SK-N-SH (cell line): ENCODE data around the gene NTN1. TPM values are rescaled to one million over a fixed set of nuclear protein-coding genes. Genes with fewer than 3 reads are reported as not detected.

Source experiments
- CTCF ChIA-PET: fragments of 300-600, 350-600 bp; formaldehyde crosslinking; extraction: SDS; loops from one replicate; lab custom pipeline; 2021; lab: Yijun Ruan, JAX
- POLR2A ChIA-PET: fragments of 350-600 bp; sonication (Branson Sonifier 250); formaldehyde crosslinking; extraction: SDS; loops from one replicate; lab custom pipeline; 2020; ENCODE audit warnings: antibody characterized with exemption, inconsistent platforms; lab: Yijun Ruan, JAX
- DNase-seq: peaks from one replicate; pipeline ENCODE4 v3.0.0; 2012
- H2AFZ ChIP-seq: fragments of 200-600 bp; sonication (generic); 2 replicates; pipeline ENCODE4 v1.8.1; 2016; ENCODE audit warnings: antibody characterized with exemption, mild to moderate bottlenecking, low read depth
- H3F3A ChIP-seq: fragments of 200-600 bp; sonication (generic); replicated peaks from 2 replicates; pipeline ENCODE3; 2016; ENCODE audit warnings: antibody characterized with exemption, mild to moderate bottlenecking; ENCODE audit not compliant: insufficient read depth
- H3K27ac ChIP-seq, 2 experiments: fragments of 200-500 bp in 1 of 2; fragments of 200-600 bp in 1 of 2; sonication (Bioruptor generic) in 1 of 2; sonication (generic), shearing (Covaris generic) in 1 of 2; 2 replicates each; pipeline versions ENCODE4 v1.5.1 to v1.6.1; 2014 to 2016; ENCODE audit warnings: low read depth in 2 of 2, inconsistent platforms in 1 of 2, low read length in 1 of 2, mild to moderate bottlenecking in 1 of 2, mixed read lengths in 1 of 2
- H3K27me3 ChIP-seq: fragments of 200-600 bp; sonication (generic), shearing (Covaris generic); 2 replicates; pipeline ENCODE4 v1.6.1; 2016; ENCODE audit warnings: mixed run types; ENCODE audit not compliant: insufficient read depth
- H3K36me3 ChIP-seq, 2 experiments: fragments of 200-500 bp in 1 of 2; fragments of 200-600 bp in 1 of 2; sonication (Bioruptor generic) in 1 of 2; sonication (generic) in 1 of 2; replicated peaks in 1 of 2; 2 replicates each; pipeline versions ENCODE3 to v1.5.1; 2014 to 2016; ENCODE audit warnings: low read length in 1 of 2, mild to moderate bottlenecking in 1 of 2; ENCODE audit not compliant: insufficient read depth in 2 of 2, control insufficient read depth in 1 of 2
- H3K4me1 ChIP-seq, 2 experiments: fragments of 200-500 bp in 1 of 2; fragments of 200-600 bp in 1 of 2; sonication (Bioruptor generic) in 1 of 2; sonication (generic), shearing (Covaris generic) in 1 of 2; 2 replicates each; pipeline versions ENCODE4 v1.5.1 to v1.6.1; 2014 to 2016; ENCODE audit warnings: low read depth in 1 of 2, low read length in 1 of 2, mixed run types in 1 of 2; ENCODE audit not compliant: insufficient read depth in 2 of 2, control insufficient read depth in 1 of 2
- H3K4me2 ChIP-seq: fragments of 200-600 bp; sonication (generic), shearing (Covaris generic); 2 replicates; pipeline ENCODE4 v1.6.1; 2017; ENCODE audit warnings: mixed run types
- H3K4me3 ChIP-seq, 2 experiments: fragments of 200-500 bp in 1 of 2; fragments of 200-600 bp in 1 of 2; sonication (Bioruptor generic) in 1 of 2; sonication (generic), shearing (Covaris generic) in 1 of 2; 2 replicates each; pipeline versions ENCODE4 v1.5.1 to v1.8.1; 2014 to 2016; ENCODE audit warnings: low read depth in 2 of 2, inconsistent platforms in 1 of 2, low read length in 1 of 2, mild to moderate bottlenecking in 1 of 2, mixed read lengths in 1 of 2, moderate library complexity in 1 of 2
- H3K79me2 ChIP-seq: fragments of 200-600 bp; sonication (generic); 2 replicates; pipeline ENCODE4 v1.8.1; 2017; ENCODE audit warnings: mild to moderate bottlenecking; ENCODE audit not compliant: insufficient read depth
- H3K9ac ChIP-seq: fragments of 200-600 bp; sonication (generic); 2 replicates; pipeline ENCODE4 v1.6.1; 2017; ENCODE audit warnings: mixed run types
- H3K9me2 ChIP-seq: fragments of 200-600 bp; sonication (generic); 2 replicates; pipeline ENCODE4 v1.6.1; 2017; ENCODE audit warnings: mixed run types
- H3K9me3 ChIP-seq: fragments of 200-600 bp; sonication (generic); 2 replicates; pipeline ENCODE4 v1.6.1; 2017; ENCODE audit warnings: mixed run types, mild to moderate bottlenecking, moderate library complexity
- H4K20me1 ChIP-seq: fragments of 200-600 bp; sonication (generic); 2 replicates; pipeline ENCODE4 v1.6.1; 2017; ENCODE audit warnings: mild to moderate bottlenecking, mixed run types; ENCODE audit not compliant: insufficient read depth
- ELF1 ChIP-seq: IDR thresholded peaks from 2 replicates; pipeline ENCODE4 v1.4.0; 2012
- EP300 ChIP-seq, 2 experiments: IDR thresholded peaks; 2 replicates each; pipeline versions ENCODE4 v1.4.0 to v1.6.1; 2012; ENCODE audit warnings: borderline replicate concordance in 1 of 2, low read depth in 1 of 2, low read length in 1 of 2
- EZH2phosphoT487 ChIP-seq: fragments of 200-600 bp; sonication (generic); IDR thresholded peaks from 2 replicates; pipeline ENCODE4 v1.6.1; 2017; ENCODE audit warnings: low read depth, mixed run types, mild to moderate bottlenecking, antibody characterized with exemption, moderate library complexity, borderline replicate concordance
- FOSL2 ChIP-seq: IDR thresholded peaks from 2 replicates; pipeline ENCODE4 v1.4.0; 2012; ENCODE audit warnings: low read depth, mild to moderate bottlenecking, moderate library complexity, borderline replicate concordance
- FOXJ3 ChIP-seq: sonication (generic); formaldehyde crosslinking; IDR thresholded peaks from 2 replicates; pipeline ENCODE4 v1.5.1; 2020; ENCODE audit warnings: mild to moderate bottlenecking, missing genetic modification reagents
- FOXM1 ChIP-seq: IDR thresholded peaks from 2 replicates; pipeline ENCODE4 v1.4.0; 2012; ENCODE audit warnings: low read depth, mild to moderate bottlenecking
- GABPA ChIP-seq: IDR thresholded peaks from 2 replicates; pipeline ENCODE4 v1.4.0; 2012; ENCODE audit warnings: low read depth, mild to moderate bottlenecking
- MEF2A ChIP-seq: IDR thresholded peaks from 2 replicates; pipeline ENCODE4 v1.4.0; 2012; ENCODE audit warnings: low read depth, borderline replicate concordance
- RAD21 ChIP-seq: IDR thresholded peaks from 2 replicates; pipeline ENCODE4 v1.6.1; 2012; ENCODE audit warnings: mild to moderate bottlenecking, low read length
- RCOR1 ChIP-seq: fragments of 150-350 bp; IDR thresholded peaks from 2 replicates; pipeline ENCODE4 v1.6.1; 2017; ENCODE audit warnings: antibody characterized with exemption, low read length
- RFX5 ChIP-seq: IDR thresholded peaks from 2 replicates; pipeline ENCODE4 v1.6.1; 2012; ENCODE audit warnings: mild to moderate bottlenecking, improper control_type of control experiment, low read length
- RXRA ChIP-seq: IDR thresholded peaks from 2 replicates; pipeline ENCODE4 v1.4.0; 2012; ENCODE audit warnings: low read depth, mild to moderate bottlenecking, borderline replicate concordance
- TAF1 ChIP-seq: IDR thresholded peaks from 2 replicates; pipeline ENCODE4 v1.6.1; 2012; ENCODE audit warnings: low read depth, mild to moderate bottlenecking, low read length, moderate library complexity, borderline replicate concordance
- TCF12 ChIP-seq: IDR thresholded peaks from 2 replicates; pipeline ENCODE4 v1.4.0; 2012
- TEAD4 ChIP-seq: IDR thresholded peaks from 2 replicates; pipeline ENCODE4 v1.4.0; 2012; ENCODE audit warnings: mild to moderate bottlenecking, borderline replicate concordance; ENCODE audit not compliant: insufficient read depth
- whole genome bisulfite sequencing: methylation state at CpG from one replicate; pipeline ENCODE4 v1.1.6; 2017; ENCODE audit warnings: low lambda C conversion rate; 5-methylcytosine and 5-hydroxymethylcytosine counted together
- polyA plus RNA-seq, 3 experiments: library from polyadenylated mRNA; depleted of rRNA; stranded (reverse); fragments of >200 nt; gene quantifications; 2 replicates each; pipeline ENCODE4 v1.2.3, GENCODE V29; 2012
- TF ChIP-seq, protein P1 (sequence below): IDR thresholded peaks from 2 replicates; pipeline ENCODE4 v1.4.0; 2012; ENCODE audit warnings: low read depth, borderline replicate concordance
- TF ChIP-seq, protein P2 (sequence below): IDR thresholded peaks from 2 replicates; pipeline ENCODE4 v1.4.0; 2012; ENCODE audit warnings: low read depth, borderline replicate concordance
- TF ChIP-seq, protein P3 (sequence below): fragments of 150-350 bp; IDR thresholded peaks from 2 replicates; pipeline ENCODE4 v1.6.1; 2016; ENCODE audit warnings: mild to moderate bottlenecking, low read depth, low read length
- TF ChIP-seq, protein P4 (sequence below): IDR thresholded peaks from 2 replicates; pipeline ENCODE4 v1.4.0; 2012; ENCODE audit warnings: low read depth

Gene NTN1
- polyA plus RNA-seq, 1 of the 3 experiments (the other 2 are of a cell fraction) = 0.05 TPM

DNA sequence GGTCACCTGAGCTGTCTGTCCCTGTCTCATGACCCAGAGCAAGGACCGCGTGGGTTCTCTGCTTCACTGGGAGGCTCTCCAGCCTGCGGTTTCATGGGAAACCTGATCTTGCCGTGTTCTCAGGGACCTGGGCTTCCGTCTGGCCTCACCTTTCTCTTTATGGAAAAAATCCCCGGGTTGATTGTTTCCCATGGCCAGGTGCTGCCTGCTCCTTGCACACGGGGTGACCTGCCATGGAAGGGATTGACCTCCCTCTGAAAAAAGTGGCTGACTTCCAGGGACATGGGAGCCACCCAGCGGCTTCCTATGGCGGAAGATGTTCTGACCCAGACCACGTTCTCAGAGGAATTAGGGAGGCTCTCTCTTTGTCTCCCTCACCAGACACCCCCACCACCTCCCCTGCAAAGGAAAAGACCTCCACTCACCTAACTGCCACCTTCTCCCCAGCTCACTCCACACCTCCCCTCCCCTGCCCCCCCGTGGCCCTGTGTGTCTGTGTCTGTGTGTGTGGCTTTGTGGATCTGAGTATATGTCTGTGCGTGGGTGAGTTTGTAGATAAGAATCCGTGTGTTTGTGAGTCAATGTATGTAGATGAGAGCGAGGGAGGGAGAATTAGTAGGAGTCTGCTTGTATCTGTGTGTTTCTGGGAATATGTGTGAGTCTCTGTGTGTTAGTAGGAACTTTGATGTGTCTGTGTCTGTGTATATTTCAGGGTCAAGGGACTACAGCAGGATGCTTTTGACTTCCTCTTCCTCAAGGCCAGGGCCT lies 154.6 kb downstream of the NTN1 start:
- TF ChIP-seq RXRA (no peak), GABPA (no peak), ELF1 (no peak), EP300 (IDR thresholded peaks at IDR 0.05; ENCODE audit: borderline replicate concordance in 1 of 2, low read depth in 1 of 2, low read length in 1 of 2) (no peak), RFX5 (no peak), MEF2A (no peak)
- TF ChIP-seq, protein P1, sequence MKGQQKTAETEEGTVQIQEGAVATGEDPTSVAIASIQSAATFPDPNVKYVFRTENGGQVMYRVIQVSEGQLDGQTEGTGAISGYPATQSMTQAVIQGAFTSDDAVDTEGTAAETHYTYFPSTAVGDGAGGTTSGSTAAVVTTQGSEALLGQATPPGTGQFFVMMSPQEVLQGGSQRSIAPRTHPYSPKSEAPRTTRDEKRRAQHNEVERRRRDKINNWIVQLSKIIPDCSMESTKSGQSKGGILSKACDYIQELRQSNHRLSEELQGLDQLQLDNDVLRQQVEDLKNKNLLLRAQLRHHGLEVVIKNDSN = no peak
- TF ChIP-seq, protein P2, sequence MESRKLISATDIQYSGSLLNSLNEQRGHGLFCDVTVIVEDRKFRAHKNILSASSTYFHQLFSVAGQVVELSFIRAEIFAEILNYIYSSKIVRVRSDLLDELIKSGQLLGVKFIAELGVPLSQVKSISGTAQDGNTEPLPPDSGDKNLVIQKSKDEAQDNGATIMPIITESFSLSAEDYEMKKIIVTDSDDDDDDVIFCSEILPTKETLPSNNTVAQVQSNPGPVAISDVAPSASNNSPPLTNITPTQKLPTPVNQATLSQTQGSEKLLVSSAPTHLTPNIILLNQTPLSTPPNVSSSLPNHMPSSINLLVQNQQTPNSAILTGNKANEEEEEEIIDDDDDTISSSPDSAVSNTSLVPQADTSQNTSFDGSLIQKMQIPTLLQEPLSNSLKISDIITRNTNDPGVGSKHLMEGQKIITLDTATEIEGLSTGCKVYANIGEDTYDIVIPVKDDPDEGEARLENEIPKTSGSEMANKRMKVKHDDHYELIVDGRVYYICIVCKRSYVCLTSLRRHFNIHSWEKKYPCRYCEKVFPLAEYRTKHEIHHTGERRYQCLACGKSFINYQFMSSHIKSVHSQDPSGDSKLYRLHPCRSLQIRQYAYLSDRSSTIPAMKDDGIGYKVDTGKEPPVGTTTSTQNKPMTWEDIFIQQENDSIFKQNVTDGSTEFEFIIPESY = no peak
- TF ChIP-seq, protein P3, sequence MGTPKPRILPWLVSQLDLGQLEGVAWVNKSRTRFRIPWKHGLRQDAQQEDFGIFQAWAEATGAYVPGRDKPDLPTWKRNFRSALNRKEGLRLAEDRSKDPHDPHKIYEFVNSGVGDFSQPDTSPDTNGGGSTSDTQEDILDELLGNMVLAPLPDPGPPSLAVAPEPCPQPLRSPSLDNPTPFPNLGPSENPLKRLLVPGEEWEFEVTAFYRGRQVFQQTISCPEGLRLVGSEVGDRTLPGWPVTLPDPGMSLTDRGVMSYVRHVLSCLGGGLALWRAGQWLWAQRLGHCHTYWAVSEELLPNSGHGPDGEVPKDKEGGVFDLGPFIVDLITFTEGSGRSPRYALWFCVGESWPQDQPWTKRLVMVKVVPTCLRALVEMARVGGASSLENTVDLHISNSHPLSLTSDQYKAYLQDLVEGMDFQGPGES = no peak
- DNase-seq = no peak
- no peak overlapping the region for H3K4me2 ChIP-seq
- no peaks in the 10 kb centered on the region for H3K4me1 ChIP-seq
- no peaks in the 10 kb centered on the region for H3K79me2 ChIP-seq
- H3F3A ChIP-seq = no peaks in the 10 kb centered on the region
- 26% methylated on average over 13 of the region's 14 CpGs for WGBS
- no peak overlapping the region for H3K4me3 ChIP-seq
- no peaks in the 10 kb centered on the region for H4K20me1 ChIP-seq
- no peaks in the 10 kb centered on the region for H3K9me2 ChIP-seq
- H3K9ac ChIP-seq = no peak overlapping the region
- H3K27ac ChIP-seq = no peak overlapping the region
- no peaks in the 10 kb centered on the region for H3K36me3 ChIP-seq
- CTCF ChIA-PET = no interaction called here
- no peaks in the 10 kb centered on the region for H3K9me3 ChIP-seq
- no peak overlapping the region for H2AFZ ChIP-seq
- H3K27me3 ChIP-seq = no peaks in the 10 kb centered on the region; the same call in 1 of the 2 replicates
- POLR2A ChIA-PET = no interaction called here

DNA sequence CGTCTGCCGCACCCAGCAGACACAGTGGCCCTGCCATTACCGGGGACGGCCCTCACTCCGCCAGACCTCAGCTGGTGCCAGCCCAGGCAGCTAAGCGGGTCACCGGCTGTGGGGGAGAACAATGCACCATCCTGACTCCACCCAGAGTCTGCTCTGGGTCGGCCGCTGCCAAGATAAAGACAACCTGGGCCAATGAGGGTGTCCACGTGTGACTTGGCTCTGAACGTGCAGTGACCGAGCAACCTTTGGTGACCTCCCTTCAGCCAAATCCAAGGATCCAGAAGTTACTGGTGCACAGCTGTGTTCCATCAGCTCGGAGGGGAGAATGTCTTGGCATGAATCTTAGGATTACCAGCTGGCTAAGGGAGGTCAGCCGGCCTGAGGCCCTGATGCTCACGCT lies 155.9 kb downstream of the NTN1 start:
- H3K27me3 ChIP-seq = no peaks in the 10 kb centered on the region; the same call in 1 of the 2 replicates
- no peak overlapping the region for H3K27ac ChIP-seq
- H4K20me1 ChIP-seq = no peaks in the 10 kb centered on the region
- no peak overlapping the region for H3K4me3 ChIP-seq
- no peak overlapping the region for H3K9ac ChIP-seq
- DNase-seq = no peak
- no peaks in the 10 kb centered on the region for H3F3A ChIP-seq
- H3K9me3 ChIP-seq = no peaks in the 10 kb centered on the region
- no peaks in the 10 kb centered on the region for H3K9me2 ChIP-seq
- H3K4me1 ChIP-seq = no peaks in the 10 kb centered on the region
- CTCF ChIA-PET = no interaction called here
- H3K79me2 ChIP-seq = no peaks in the 10 kb centered on the region
- H2AFZ ChIP-seq = no peak overlapping the region
- no peaks in the 10 kb centered on the region for H3K36me3 ChIP-seq
- 66% methylated on average over 7 of the region's 15 CpGs for WGBS
- no peak overlapping the region for H3K4me2 ChIP-seq
- POLR2A ChIA-PET = no interaction called here
- no peak for TF ChIP-seq RCOR1
- TF ChIP-seq, protein P1 = no peak
- no peak for TF ChIP-seq FOXJ3 (CRISPR knock-in tag)
- no peak for TF ChIP-seq TAF1
- no peak for TF ChIP-seq EZH2phosphoT487
- TF ChIP-seq FOSL2 = no peak
- TF ChIP-seq GABPA = no peak
- TF ChIP-seq, protein P4, sequence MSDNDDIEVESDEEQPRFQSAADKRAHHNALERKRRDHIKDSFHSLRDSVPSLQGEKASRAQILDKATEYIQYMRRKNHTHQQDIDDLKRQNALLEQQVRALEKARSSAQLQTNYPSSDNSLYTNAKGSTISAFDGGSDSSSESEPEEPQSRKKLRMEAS = no peak
- no peak for TF ChIP-seq TEAD4
- no peak for TF ChIP-seq RAD21
- no peak for TF ChIP-seq ELF1
- TF ChIP-seq FOXM1 = no peak
- TF ChIP-seq MEF2A = no peak
- no peak for TF ChIP-seq TCF12
